GOT3 (cell line): ENCODE results near the gene WNT3.
"Not testable (repeated sequence)": the region's sequence is repeated elsewhere in the genome, so short reads cannot be mapped to it uniquely, and the experiment has no call there.

Experiments
- DNase-seq: peaks from one replicate; lab custom pipeline; 2025; ENCODE audit warnings: mixed read lengths; lab: John Stamatoyannopoulos, UW

The WNT3 gene

GRCh38 chr17:46818316-46818928 lies at the start of gene WNT3:
WNT3 (minus strand) TSS chr17:46818692; CDS start chr17:46818597, 95 bp downstream.
- DNase-seq: no peak

- DNase-seq: no peak
These were observed 48.3 kb upstream of the WNT3 start for GRCh38 chr17:46866747-46867146.

DNA sequence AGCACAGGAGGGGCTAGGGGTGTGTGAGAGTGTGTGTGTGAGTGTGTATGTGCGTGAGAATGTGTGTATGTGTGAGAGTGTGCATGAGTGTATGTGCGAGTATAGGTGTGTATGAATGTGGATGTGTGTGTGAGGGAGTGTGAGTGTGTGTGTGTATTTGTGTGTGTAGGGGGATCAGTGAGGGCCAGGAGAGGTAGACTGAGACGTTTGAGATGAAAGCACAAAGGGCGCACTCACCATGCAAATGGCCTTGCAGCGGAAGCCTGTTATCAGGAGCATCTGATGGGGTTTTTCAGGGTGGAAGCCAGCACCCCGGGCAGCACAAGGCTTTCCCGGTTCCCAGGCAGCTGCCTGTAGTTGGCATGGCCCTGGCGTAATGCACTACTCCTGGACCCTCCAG lies 47.8 kb upstream of the WNT3 start:
- DNase-seq: no peak

DNA sequence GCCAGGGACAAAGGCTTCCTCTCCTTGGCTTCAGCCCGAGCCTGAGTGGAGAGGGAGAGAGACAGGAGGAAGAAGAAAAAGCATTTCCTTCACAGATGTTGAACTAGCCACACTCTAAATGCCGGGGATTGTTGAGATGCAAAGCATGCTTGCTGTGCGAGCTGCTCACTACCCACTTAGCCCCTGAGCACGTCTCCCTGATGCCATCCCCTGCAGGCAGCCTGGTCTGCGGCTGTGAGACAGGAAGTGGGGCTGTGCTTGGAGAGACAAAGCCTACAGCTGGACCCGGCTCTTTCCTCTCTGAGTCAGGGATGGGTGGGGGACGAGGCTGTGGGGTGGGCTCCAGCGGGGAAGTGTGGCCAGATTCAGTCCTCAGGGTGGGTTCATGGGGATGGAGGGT lies 46.6 kb upstream of the WNT3 start:
- no peak for DNase-seq

DNA sequence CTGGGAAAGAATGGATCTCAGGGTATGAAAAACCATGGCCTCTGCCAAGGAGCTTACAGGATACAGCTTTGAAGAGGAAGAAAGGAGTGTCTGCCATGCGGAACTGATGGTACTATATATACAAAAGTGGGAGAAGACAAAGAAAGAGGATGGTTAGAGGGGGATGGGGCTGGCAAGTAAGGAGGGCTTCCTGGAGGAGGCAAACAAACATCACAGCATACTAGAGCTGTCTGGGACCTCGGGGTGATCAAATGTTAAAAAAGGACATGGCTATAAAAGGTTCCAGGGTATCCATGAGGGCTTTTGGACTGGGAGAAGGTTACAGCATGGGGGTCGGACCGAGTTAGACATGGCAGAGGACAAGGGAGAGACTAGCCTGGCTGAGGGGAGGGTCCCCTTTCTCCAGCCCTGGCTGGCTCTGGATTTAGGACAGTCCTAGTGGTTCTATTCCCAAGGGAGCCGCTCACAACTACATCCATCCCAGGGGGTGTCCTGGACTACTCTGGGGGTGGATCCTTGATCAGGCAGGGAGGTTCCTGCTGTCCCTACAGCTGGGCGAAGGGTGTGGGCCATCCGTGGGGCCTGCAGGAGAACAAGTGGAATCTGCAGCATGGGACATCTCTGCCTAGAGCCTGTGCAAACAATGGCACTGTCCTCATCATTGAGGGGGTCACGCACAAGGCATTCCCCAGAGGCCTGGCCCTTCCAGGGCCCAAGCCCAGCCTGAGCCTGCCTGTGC lies 45.1 kb upstream of the WNT3 start:
- DNase-seq: no peak

DNA sequence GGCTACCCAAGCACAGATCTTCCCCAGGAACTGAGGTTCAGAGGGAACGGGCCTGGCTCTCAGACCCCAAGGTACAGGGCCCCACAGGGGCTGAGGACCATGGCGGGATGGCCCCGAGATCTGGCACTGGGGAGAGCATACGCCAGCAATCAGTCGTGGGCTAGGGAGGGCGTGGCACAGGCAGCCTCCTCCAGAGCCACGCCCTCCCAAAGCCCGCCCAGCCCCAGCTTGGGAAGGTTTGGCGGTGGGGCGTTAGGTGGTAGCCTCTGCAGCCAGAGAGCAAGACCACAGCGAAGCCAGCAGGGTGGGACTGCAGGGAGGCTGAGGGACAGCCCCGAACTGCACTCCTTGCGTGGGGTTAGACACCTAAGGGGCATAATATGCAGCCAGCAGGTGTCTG lies 44.5 kb upstream of the WNT3 start:
- DNase-seq: no peak

DNA sequence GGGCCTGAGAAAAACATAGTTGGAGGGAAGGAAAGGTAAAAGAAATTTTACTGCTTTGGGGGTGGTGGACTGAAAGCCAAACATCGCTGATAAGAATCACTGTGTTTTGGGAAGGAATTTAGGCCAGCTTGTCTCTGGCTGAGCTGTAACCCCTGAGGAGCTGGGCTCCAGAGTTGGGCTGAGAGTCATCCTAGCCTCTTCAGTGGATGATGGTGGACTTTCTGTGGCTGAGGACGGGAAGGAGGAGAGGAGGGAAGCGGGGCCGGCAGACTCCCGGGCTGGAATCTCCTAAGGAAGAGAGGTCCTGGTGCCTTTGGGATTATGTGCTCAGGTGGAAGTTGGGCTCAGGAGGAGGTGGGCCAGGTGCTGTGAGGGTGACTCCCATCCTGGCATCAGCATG lies 41.5 kb upstream of the WNT3 start:
- DNase-seq: no peak

- DNase-seq: no peak
These were observed 39.1 kb upstream of the WNT3 start for GRCh38 chr17:46857600-46857999.

DNA sequence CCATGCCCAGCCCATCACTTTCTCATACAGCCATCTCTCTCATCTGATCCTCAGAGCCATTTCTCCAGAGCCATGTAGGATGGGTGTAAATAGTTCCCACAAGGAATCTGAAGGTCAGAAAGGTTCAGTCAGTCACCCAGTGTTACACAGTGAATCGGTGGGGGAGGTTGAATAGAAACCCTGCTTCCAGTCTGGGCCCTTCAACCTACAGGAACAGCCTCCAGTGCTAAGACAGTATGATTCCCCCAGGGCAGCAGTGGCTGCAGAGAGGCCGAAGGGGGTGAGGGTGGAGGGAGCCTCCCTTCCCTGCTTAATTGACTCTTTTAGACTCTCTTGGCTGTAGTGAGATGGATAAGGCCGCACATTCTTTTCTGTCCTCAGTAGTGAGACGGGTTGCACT lies 36.5 kb upstream of the WNT3 start:
- no peak for DNase-seq

GRCh38 chr17:46854515-46854914 lies 36.0 kb upstream of the WNT3 start:
- no peak for DNase-seq

DNA sequence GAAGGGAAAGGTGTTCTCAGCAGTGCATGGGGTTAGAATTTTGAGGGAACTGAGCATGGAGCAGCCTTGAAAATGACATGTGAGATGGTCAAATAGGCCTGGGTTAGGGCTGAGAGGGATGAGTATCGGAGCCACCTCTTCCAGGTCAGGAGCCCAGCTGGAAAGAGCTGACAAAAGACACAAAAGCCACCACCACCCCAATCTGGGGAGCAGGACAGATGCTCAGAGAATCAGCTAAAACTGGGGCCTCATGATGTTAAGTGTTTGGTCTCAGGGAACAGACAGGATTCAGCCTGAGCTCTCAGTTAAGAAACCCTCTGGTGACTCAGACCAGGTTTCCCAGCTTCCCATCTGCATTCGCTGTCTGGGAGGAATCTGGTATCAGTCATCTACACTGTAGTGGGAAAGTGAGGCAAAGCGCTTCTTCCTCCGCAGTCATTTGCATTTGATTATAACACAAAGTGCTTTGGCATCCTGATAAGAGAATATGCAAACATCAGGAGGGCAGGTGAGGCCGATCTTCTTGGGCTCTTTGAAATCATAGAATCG lies 35.5 kb upstream of the WNT3 start:
- no peak for DNase-seq

GRCh38 chr17:46851029-46851741 lies 32.7 kb upstream of the WNT3 start, which contains the start of gene WNT9B:
WNT9B (plus strand) TSS chr17:46851583; CDS start chr17:46851639, 56 bp downstream.
- DNase-seq: no peak

DNA sequence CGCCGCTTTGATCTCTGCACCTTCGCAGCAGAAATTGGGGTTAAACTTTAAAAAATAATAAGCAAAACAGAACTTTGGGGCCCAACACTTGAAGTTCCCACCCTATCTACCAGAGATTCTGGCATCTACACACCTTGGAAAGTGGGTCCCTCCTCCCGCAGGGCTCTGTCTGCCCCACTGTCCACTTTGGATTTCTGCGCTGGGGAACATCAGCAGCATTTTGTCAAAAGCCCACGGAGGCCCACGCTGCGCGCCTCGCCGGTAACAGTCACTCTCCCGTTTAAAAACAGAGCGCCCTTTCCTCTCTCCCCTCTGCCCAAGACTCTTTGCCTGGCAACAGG lies 32.2 kb upstream of the WNT3 start:
- DNase-seq: no peak

- DNase-seq: no peak
These were observed 30.0 kb upstream of the WNT3 start for GRCh38 chr17:46848534-46848933.

DNA sequence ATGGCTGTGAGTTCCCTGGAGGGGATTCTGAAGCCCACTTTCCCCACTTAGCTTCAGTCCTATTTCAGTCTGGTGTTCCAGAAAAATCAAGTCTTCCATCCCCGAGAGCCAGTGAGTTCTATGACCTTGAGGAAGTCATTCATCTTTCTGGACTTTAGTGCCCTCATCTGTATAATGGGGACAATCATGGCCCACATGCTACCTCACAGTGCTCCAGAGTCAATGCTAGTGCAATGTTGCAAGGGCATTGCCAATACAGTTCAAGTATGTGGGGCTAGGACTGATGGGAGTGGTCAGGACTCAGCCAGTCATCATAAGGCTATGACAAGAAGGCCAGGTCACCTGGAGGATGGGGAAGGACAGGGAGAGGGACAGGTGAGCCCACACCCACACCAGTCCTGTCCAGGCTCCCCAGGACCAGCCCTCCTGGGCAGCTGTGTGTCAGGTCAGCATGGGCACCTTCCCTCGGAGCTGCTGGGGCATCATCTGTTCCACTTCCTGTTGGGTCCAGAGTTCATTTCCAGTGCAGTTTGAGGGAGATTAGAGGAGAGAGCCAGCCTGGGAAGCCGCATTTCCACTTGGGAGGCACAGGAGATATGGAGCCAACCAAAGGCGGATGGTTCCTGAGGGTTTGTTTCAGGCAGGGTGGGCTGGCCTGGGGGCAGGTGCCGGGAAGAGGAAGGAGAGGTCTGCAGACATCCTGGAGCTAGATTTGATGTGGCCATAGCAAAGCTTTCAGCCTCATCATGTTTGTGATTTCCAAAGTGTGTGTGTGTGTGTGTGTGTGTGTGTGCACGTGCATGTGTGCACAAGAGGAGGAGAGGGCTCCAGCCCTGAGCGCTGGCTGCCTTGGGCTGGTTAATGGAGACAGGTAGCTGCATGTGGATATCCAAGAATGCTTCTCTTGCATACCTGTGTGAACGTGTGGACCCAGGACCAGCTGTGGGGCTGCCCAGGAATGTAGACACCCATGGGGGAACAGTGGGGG lies 29.0 kb upstream of the WNT3 start:
- no peak for DNase-seq

DNA sequence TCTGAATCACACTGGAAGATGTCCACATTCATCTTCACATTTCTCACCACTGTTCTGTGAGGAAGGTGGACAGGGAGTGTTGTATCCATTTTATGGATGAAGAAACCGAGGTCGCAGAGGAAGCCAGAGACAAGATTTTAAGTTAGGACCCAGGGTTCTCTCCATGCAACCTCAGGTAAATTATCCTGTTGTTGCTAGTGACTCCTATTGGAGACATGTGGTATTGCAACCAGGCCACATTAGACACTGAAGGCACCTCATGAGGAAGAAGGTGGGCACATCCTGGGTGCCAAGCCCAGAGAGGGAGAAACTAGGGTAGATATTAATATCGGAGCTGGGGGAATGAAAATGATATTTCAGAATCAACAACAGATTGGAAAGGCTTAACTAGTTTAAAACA lies 24.3 kb upstream of the WNT3 start:
- DNase-seq: no peak

DNA sequence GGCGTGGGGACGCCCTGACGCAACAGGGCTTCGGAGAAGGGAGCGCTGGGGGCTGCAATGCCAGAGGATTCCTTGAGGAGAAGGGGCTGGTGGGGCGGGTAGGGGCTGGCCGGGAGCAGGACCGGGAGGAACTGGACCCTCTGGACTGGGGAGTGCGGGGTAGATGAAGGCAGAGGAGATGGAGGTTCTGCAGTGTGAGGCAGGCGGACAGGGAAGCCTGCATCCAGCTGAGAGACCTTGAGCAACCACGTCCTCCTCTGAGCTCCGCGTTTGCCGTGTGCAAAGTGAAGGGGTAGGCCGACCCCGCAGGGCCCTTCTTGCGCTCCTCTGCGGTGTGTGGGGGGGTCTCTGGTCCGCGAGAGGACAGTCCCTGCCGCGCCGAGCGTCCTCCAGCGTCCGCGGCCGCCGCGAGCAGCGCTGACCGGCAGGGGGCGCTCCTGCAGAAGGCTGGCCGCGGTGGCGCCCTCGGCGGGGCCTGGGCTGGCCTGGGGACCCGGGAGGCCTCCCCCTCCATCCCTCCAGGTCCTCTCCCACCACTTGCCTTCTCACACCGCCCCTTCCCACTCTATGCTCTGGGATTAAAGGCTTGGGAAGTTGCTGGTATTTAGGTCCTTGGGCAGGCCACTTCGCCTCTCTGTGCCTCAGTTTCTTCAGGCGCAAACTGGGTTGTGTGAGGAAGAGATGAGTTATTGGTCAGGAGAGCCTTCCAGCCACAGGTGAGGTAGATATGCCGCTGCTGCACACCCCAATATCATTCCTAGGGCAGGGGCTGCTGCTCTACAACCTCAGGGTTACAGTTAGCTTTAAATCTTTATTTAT lies 23.3 kb upstream of the WNT3 start:
- DNase-seq: no peak

DNA sequence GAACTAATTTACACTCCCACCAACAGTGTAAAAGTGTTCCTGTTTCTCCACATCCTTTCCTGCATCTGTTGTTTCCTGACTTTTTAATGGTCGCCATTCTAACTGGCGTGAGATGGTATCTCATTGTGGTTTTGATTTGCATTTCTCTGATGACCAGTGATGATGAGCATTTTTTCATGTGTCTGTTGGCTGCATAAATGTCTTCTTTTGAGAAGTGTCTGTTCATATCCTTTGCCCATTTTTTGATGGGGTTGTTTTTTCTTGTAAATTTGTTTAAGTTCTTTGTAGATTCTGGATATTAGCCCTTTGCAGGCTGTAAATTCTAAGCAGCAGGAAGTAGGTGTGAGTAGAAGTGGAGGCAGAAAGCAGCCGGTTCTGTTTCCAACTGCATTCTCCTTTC lies 22.1 kb upstream of the WNT3 start:
- not testable (repeated sequence) for DNase-seq

DNA sequence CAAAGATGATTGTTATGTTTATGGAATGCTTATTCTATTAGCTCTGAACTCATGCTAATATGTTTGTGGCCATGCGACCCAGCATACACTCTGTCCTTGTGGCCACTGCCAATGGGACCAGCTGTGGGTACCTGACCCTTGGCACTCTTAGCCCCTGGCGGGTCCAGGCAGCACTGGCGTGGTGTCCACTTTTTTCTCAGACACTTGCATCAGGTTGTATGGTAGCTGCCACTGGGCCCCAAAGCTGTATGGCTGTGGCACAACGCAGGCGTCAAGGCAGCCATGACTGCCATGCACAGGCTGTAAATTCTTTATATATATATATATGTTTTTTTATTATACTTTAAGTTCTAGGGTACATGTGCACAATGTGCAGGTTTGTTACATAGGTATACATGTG lies 20.7 kb upstream of the WNT3 start:
- no peak for DNase-seq

- DNase-seq: no peak
These were observed 19.0 kb upstream of the WNT3 start for GRCh38 chr17:46837521-46837920.

DNA sequence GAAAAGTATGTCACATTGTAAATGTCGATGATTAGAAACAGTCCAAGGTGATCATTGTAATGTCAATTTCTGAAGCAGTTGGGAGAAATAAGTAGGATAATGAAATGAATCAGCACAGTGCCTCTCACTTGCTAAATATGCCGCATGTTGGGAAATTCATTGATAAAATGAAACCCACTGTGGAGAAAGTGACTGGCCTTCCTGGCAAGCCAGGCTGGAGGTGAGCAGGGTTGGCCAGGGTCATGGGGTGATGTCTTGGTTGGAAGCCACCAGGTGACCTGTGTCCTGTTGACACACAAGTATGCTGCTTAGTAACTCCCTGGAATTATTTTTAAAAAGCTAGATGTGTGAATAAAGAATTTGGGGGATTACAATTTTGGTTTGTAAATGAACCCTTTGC lies 18.0 kb upstream of the WNT3 start:
- no peak for DNase-seq
